CD4-positive, alpha-beta T cell treated with Interleukin-6 for 4 hours (primary cell): Measurements from ENCODE around the gene ACBD3.
"Not testable (repeated sequence)": the region's sequence is repeated elsewhere in the genome, so short reads cannot be mapped to it uniquely, and the experiment has no call there.

ENCODE experiments used
- DNase-seq: peaks from one replicate; pipeline ENCODE4 v3.0.0-alpha.2; 2020; ENCODE audit warnings: mixed read lengths

Gene ACBD3

DNA sequence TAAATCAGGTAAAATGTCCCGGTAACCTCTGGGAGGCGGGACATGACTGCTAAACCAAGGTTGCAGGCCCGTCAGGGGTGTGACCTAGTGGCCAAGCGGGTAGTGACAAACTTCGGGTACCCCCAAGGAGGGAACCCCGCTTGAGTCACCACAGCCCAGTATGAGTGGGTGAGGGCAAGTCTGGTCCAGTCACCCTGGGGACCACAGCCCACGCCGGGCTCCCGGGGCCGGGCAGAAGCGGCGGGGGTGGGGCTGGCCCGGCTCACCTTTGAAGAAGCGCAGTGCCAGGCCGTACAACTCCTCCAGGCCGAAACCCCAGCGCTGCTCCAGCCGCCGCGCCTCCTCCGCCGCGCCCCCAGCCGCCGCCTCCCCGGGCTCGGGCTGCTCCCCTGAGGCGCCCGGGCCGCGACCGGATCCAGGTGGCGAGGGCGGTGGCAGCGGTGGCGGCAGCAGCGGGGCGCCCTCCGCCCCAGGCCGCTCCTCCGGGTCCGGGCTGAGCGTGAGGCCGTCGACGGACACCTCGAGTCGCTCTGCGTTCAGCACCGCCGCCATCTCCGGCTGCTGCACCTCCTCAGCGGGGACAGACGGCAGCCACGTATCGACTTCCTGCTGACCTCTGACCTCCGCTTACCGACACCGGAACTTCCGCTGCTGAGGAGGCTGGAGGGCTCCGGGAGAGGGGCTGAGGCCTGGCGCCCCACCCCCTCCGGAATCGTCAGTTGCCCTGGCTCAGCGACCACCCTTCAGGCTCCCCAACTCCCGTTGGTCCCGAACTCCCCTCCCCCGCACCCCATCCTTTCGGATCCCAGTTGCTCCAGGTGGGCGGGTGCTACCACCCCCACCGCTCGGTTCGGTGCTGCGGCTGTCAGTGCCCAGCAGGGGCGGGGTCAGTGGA lies at the start of gene ACBD3:
TSS of gene ACBD3 (minus strand) at position 618 of the 895 bp plus-strand sequence. CDS start at position 552, 66 bp downstream.
- DNase-seq: peak; percentile 84

DNA sequence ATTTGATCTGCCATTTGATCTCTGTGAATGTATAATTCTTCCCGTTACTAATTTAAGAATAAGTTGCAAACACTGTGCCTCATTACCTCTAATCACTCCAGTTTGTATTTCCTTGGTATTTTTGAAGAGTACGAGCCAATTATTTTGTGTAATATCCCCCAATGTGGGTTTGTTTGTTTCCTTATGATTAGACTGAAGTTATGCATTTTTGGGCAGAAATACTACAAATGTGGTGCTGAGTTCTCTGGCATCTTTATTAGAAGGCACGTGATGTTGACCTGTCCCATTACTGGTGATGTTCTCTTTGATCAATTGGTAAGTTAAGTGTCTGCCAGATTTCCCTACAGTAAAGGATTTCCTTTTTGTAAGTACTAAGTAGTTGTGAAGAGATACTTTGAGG lies 47.3 kb upstream of the ACBD3 start:
- no peak for DNase-seq

DNA sequence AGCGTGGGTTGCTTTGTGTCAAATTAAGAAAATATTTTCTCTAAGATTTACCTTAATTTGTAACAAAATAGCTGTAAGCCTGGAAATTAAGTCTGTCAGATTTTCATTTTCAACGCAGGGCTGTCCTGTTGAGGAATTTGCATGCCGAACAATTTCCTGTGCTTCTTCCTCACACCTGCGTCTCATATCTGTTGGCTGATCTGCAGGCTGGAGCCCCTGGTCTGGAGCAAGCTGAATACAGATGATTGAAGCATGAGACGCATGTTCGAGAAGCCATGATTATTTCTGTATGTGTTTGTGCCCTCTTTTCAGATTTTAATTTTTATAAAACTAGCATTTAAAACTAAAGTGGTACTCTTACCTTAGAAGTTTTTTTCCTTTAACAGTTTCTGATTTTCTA lies 46.8 kb upstream of the ACBD3 start:
- DNase-seq: no peak

DNA sequence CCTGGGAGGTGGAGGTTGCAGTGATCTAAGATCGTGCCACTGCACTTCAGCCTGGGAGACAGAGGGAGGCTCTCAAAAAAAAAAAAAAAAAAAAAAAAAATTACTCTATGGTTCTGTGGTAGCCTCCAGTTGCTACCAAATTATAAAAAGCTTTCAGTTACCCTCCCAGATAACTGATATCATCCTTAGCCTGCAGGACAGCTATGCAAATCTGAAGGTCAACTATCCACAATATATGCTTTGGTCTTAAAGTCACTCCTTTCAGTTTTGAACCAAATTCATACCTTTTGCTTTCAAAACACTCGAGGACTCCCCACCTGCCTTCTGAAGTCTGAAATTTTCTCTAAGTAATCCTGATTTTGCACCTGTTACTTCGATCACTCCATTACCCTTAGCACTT lies 40.1 kb upstream of the ACBD3 start:
- DNase-seq: no peak

DNA sequence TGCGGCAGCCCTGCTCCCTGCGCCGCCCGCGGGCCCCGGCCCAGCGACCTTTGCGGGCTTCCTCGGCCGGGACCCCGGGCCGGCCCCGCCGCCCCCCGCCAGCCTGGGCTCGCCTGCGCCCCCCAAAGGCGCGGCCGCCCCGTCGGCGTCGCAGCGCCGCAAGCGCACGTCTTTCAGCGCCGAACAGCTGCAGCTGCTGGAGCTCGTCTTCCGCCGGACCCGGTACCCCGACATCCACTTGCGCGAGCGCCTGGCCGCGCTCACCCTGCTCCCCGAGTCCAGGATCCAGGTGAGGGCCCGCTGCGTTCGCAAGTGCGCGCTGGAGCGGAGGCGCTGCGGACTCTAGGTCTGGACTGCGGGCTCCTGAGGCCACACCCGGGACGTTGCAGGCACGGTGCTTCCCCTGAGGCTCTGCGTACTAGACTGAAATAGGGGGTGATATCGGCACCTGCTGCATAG lies 37.3 kb upstream of the ACBD3 start:
- DNase-seq: peak; percentile 7

DNA sequence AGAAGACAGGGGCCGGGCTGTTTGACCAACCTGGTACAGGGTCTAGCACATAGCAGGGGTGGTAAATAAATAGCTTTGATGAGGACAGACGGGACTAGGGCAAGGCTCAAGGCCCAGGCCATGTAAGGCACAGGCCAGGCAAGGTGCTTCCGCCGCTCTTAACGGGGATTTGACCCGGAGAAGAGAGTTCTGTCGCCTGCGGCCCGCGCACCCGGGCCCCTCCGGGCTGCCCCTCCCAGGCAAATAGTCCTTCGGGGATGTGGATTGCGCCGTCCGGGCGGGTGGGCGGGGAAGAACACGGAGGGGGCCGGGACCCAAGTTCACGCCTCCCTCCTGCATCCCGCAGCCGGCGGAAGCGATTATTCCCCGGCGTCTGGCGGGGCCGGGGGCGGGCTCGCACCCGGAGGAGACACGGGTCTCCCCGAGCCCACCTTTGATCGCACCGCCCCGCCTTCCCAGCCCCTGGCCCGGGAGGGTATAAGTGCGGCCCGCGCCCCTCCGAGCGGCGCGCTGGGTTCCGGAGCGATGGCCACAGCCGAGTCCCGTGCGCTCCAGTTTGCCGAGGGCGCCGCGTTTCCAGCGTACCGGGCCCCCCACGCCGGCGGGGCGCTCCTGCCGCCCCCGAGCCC lies 36.7 kb upstream of the ACBD3 start, which contains the start of gene MIXL1:
TSS of gene MIXL1 (plus strand) at position 508 of the 629 bp plus-strand sequence. CDS start at position 526, 18 bp downstream.
- no peak for DNase-seq

DNA sequence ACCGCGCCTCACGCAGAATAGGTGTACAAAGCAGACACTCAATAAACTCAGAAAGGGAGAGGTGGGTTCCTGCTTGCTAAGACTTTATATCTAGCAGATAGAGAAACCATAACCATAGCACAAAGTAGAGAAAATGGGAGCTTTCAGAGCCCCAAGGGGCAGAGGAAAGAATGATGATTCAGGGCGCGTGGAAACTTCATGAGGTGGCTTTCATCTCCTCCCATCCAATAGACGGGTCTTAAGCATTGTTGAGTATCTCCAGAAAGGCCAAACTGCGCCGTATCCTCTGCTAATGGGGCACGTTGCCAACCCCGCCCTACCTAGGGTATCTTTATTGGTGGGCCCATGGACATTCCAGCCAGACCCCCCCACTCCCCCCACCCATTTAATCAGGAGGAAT lies 36.1 kb upstream of the ACBD3 start:
- no peak for DNase-seq

DNA sequence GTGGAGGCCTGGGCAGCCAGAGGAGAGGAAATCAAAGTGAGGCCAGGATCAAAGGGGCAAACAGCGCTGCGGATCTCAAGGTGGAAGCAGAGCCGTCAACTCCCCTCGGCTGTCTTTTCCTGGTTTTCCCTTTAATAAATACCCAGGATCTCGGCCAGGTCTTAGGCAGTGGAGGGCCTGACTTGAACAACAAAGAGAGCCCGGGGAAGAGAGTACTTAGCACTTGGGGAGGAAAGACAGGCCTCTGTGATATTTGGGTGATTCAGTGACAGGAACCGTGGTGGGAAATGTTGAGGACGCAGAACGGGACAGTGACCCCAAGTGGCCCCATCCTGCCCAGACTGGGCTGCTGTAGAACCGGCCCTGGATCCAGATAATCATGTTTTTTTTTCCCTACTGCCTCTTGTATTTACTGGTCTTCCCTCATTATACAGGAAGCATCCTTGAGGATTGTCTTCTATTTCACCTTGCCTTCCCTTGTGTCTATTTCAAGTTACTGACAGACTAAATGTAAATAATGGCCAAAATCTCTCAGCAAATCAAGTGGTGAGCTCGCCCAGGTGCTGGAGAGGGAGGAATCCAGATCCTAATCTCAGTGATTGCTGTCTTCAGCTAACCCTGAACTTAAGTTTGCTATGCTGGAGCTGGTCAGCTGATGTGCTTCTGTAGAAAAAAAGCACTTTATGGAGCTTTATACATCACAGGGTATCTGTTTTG lies 34.1 kb upstream of the ACBD3 start:
- no peak for DNase-seq

DNA sequence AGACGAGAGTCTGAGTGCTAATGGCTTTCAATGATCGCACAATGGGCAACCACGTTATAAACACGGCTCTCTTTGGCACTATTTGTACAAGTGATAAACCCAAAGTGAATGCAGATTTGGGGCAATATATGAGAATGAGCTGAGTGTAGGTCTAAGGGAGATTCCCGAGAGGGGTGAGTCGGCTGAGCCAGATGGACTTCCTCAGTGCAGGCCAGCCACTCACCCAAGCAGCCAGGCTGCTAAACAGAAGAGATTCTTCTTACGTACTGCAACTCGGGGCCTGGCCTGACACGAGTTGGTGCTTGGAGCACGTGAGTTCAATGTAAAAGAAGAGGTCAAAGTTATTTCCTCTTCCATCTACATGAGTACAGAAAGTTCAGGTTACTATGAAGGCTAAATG lies 30.7 kb upstream of the ACBD3 start:
- no peak for DNase-seq

DNA sequence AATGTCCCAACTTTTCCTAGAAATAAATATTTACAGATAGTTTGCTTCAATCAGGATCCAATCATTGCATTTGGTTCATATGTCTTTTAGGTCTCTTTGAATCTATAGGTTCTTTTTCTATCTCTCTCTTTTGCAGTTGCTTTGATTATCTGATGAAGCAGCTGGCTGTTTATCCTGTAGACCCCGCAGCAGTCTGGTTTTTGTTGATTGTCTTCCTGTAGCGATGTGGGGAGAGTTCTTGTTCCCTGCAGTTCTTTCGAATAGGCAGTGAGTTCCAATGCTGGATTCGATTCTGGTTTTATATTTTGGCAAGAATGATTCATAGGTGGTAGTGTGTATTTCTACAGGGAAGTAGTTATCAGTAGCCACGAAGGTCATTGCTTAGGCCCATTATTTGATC lies 29.5 kb upstream of the ACBD3 start:
- no peak for DNase-seq

DNA sequence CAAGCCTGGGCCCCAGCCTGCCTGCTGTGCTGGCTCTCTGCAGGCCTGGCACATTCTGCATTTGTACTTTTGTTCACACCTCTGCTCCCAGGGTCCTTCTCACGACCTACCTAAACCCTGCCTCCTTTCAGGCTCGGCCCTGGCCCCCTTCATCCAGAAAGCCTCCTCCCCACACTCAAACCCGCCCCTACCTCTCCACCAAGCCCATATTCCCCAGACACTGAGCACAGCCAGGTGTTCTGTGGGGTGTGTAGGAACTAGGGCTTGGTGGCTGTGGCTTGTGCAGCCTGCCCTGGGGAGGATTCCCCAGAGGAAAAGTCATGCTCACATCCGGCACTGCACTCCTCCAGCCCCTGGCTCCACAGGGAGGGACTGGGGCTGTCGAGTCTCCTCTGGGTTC lies 28.7 kb upstream of the ACBD3 start:
- DNase-seq: no peak

DNA sequence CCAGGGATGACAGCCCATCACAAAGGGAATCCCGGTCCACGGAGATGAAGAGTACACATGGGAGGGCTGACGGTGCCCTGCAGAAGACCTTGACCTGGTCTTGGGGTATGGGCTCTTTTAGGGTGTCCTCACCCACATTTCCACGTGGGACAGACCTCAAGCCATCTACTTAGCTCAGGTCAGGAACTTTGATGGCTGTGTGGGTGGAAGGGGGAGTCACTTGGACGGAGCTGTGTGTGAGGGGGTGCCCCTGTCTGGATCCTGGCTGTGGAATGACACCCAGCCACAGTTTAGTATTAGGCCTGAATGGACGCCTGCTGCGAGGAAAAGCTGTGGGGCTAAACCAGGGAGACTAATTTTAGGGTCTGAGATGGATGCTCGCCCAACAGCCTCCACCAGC lies 26.0 kb upstream of the ACBD3 start:
- DNase-seq: no peak

DNA sequence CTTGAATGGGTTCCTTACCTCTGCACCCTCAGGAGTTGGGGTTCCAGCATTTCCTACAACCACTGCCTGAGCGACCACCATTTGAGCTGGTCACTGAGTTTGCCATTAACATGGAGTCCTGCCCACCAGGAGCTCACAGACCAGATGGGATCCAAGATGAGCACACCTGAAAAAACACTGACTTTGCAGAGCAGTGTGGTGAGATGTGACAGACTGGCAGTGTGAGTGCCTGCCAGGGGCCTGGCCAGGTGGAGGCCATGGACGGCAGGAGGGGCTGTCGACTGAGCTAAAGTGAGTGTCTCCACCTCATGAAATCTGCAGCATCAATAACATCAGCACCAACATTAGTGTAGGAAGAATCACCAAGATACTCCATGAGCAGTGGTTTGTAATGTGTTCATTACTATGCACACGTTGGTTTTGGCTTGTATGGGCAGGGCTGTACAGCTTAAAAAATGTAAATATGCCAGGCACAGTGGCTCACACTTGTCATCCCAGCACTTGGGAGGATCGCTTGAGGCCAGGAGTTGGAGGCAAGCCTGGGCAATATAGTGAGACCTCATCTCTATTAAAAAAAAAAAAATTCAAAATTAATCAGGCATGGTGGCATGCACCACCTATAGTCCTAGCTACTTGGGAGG lies 24.8 kb upstream of the ACBD3 start:
- DNase-seq: no peak

DNA sequence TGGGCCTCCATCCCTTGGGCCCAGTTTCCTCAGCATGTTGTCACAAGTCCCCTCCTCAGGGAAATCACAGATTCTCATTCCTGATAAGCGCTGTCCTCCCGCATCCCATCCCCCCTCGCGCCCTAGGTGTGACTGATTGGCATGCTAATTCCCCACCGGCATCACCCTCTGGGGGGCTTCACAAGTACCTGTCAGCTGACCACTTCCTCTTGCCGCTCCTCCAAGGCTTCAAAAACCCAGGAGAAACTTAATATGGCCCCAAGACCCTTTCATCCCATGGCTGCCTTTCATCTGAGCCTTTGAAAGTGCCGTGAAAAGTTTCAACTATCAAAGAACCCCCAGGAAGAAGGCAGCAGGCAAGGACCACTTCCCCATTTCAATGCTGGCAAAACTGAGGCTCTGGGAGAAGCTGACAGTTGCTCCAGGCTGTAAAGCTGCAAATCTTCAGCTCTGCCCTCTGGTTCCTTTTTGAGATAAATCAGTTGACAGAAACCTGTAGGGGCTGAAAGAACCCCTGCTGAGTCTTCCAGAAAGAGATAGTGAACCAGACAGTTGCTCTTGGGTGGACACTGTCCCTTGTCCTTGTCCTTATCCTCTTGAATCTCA lies 24.1 kb upstream of the ACBD3 start:
- no peak for DNase-seq

DNA sequence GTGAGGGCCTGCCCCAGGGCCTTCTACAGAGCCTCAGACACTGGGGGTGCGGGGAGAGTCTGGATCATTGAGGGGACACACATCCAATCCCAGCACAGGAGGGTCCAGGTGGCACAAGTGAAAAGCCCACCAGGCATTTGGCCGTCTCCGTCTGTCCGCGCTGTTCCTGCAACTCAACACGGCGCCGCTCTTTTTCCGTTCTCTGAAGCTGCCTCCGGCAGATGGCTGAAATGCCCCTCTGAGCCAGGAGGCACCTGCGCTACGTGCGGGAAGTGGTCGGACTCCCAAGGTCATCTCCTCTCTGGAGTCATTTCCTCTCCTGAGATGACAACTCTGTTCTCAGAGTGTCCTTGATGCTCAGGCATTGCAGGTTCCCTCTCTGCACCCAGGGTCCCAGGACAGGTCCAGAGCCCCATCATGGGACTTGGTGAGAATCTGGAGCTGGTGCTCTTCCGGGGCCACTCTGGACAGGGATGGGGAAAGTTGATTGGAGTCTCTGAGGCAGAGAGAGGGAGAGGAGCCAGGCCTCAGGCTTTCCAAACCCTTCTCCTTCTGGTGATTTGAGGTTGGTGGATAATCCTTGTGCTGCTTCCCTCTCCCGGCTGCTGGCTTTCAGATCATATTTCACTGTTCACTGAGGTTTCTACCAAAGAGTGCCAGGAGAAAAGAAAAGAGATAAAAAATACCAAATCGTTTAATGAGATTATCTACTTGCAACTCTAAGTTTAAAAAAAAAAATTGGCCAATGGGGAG lies 22.9 kb upstream of the ACBD3 start:
- DNase-seq: no peak

DNA sequence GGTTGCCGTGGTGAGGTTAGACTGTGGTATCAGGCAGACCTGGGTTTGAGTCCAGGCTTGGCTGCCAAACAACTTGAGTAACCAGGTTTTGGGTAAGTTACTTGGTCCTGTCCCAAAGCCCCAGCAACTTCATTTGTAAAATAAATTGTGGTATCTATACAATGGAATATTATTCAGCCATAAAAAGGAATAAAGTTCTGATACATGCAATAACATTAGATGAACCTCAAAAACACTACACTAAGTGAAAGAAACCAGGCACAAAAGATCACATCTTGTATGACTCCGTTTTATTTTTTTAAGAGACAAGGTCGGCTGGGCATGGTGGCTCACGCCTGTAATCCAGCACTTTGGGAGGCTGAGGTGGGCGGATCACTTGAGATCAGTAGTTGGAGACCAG lies 20.5 kb upstream of the ACBD3 start:
- DNase-seq: no peak

DNA sequence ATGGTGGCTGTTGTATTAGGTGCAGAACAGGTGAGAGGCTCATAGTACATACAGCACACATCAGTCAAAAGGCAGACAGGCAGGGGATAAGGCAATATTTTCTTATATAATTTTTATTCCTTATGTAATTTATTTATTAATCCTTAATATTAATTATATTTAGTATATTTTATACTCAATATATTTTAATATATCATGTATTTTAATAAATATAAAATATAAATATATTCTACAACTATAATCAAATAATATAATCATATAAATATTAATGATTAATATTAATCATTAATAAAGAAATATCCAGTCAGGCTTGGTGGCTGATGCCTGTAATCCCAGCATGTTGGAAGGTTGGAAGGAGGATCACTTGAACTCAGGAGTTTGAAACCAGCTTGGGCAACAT lies 17.7 kb upstream of the ACBD3 start:
- no peak for DNase-seq

DNA sequence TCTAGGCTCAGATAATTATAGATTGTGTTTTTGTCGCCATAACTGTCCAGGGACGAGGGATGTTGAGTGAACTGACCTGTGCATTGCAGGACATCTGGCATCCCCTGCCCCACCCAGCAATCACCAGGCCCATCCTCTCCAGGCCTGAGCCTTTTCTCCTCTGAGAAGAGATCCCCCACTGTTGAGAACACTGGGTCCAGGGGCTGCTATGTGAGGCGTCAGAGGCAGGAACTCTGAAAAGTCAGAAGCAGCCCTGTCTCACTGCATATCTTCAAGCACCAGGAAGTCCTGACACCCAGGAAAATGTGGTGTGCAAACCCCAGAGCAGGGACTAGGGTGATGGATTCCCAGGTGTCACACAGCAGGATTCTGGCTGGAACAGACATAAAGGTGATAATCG lies 17.1 kb upstream of the ACBD3 start:
- no peak for DNase-seq

DNA sequence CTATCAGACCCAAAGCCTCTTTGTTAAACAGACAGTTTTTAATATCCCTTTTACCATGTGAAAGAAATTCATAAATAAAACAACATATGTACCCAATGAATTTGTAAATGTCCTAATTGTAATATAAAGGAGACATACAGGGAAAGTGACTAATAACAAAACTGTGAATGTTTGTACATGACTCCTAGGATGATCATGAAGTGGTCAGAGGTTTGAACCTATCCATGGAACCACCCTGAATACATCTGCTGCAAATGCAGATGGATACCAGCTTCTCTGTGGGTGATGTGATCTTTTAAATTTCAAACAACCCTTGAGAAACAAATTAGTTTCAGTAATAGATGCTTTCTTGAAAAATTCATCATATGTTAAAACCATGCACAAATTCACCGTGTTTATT lies 16.7 kb upstream of the ACBD3 start:
- DNase-seq: no peak

DNA sequence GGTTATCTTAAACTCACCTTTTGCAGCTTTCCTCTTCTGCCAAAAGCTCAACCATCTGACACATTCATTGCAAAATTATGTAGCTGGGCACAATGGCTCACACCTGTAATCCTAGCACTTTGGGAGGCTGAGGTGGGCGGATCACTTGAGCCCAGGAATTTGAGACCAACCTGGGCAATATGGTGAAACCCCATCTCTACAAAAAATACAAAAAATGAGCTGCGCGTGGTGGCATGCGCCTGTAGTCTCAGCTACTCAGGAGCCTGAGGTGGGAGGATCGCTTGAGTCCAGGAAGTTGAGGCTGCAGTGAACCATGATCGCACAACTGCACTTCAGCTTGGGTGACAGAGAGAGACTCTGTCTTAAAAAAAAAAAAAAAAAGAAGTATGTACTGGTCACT lies 16.1 kb upstream of the ACBD3 start:
- DNase-seq: not testable (repeated sequence)

DNA sequence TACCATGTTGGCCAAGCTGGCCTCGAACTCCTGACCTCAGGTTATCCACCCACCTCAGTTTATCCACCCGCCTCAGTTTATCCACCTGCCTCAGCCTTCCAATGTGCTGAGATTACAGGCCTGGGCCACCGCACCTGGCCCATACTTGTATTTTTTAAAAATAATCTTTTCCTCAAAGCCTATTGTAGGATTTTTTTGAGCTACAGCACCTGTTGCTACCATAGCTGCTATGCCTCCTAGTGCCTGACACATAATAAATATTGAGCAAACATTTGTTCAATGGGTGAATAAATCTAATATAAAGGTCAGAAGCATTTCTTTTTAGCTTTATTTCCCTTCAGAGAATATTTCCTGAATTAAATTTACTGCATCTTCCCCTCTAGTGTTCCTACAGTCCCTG lies 15.7 kb upstream of the ACBD3 start:
- DNase-seq: no peak

DNA sequence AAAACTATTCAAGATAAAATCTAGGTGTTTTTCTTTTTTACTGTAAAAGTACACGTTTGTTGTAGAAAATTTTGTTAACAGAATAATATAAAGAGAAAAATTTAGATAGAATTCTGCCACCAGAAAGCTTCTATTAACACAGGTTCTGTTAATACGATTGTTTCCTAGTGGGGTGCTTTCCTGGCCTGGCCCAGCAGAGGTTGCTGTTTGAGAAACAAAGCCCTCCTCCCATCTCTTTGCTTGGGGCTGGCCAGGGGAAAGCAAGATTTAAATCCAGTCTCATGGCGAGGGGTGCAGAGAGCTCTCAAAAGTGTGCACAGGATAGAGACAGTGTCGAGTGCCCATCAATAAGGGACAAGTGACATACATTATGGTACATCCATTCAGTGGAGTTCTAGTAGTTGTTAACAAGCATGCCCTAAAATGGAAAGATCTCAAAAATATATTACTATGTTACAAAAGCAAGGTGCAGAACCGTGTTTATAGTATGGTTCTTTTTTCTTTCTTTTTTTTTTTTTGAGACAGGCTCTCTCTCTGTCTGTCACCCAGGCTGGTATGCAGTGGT lies 14.6 kb upstream of the ACBD3 start:
- no peak for DNase-seq
